ENCODE data around the gene FXR1.
"Not testable (repeated sequence)": the region's sequence is repeated elsewhere in the genome, so short reads cannot be mapped to it uniquely, and the experiment has no call there.

Gene FXR1

DNA sequence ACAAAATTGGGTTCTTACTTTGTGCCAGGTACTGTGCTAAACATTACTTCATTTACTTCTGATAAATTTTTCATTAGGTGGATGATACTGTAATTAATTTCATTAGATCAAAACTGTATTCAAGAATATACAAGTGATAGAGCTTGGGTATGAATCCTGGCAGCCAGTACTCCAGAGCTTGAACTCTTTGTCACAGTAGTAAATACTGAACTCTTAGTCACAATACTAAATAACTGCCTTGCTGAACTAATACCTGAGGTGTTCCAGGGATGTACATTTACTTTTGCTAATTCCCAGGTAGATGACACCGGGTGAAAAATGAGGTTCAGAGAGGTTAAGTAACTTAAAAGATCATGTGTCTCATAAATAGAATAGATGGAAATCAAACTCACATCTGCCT, 20.3 kb downstream of the FXR1 start:
- no peak for DNase-seq (ENCODE audit: low read depth in 1 of 2, low spot score in 1 of 2)

DNA sequence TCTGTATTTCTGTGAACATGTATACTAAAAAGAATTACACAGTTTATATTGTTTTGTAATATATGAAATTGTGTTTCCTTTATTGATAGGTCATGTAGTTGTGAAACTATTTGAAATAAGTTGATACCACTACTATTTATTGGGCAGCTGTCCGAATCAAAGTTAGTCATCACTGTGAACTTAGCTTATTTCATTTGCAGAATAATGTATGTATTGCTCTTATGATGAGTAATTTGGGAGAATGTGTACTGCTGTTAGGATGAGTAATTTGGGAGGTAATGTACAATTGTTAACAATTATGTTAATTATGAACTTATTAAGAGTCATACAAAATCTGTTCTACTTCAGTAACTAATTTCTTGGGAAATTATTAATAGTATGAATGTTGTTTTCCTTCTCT, 22.2 kb downstream of the FXR1 start:
- DNase-seq (ENCODE audit: low read depth in 1 of 2, low spot score in 1 of 2): no peak

DNA sequence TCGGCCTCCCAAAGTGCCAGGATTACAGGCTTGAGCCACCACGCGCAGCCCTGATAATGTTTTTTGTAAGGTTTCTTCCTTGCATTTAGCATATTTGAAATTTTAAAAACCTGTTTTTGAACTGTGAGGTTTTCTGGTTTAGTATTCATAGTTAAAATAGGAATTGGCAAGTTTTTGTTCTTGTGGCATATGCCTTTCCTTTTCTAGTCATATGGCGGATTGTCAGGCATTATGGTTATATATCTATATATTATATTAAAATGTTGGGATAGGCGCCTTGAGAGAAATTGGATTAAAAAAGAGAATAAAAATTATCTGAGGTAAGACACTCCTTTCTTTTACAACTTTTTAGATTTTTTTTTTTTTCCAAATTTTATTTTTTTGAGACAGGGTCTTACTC, 28.4 kb downstream of the FXR1 start:
- DNase-seq (ENCODE audit: low read depth in 1 of 2, low spot score in 1 of 2): no peak

DNA sequence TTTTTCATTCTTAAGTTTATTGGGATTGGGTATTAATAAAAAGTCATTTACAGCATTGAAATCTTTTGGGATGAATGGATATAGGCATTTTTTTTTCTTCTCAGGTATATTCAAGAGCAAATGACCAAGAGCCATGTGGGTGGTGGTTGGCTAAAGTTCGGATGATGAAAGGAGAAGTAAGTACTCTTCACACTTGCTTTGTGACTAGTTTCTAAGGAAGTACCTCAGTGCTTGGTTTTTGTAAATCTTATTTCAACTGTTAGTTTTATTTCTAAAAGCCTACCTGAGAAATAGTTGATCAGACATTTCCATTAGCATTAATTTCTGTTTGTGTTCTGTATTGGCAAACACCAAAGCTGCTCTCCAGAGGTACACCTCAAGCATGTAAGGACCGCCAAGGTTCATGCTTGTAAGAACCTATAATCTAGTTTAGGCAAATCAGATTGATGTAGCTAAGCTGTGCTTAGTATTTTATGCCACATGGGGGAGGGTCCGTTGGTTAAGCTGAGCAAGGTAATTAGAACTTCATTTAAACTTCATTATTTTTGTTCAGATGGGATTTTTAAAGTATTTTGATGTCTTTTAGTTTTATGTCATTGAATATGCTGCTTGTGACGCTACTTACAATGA, 35.4 kb downstream of the FXR1 start:
- DNase-seq (ENCODE audit: low read depth in 1 of 2, low spot score in 1 of 2): no peak

DNA sequence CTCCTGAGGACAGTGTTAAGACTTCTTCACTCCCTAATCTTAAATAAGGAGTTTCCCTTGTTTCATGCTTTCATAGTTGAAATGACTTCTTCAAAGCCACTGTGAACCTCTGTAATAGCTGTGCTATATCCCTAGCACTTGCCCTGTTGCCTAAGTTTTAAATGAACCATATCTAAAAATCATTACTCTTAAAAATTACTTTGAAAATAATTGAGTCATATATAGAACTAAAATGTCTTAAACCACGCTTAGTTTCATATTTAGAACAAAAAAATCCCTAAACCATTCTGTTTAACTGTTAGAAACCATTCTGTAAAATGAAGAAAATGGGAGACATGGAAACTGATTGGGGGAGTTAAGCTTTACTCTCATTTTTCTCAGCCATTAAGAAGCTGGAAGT, 47.2 kb downstream of the FXR1 start:
- DNase-seq (ENCODE audit: low read depth in 1 of 2, low spot score in 1 of 2): no peak

DNA sequence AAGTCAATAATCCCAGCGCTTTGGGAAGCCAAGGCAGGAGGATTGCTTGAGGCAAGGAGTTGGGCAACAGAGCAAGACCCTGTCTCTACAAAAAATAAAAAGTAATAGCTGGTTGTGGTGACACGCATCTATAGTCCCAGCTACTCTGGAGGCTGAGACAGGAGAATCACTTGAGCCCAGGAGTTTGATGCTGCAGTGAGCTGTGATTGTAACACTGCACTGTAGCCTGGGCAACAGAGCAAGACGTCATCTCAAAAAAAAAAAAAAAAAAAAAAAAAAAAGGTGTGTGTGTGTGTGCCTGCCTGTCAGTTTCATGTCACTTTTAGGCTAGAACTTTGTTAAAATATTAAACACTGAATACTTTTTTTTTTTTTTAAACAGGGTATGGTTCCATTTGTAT, 48.6 kb downstream of the FXR1 start:
- no peak for DNase-seq (ENCODE audit: low read depth in 1 of 2, low spot score in 1 of 2)

DNA sequence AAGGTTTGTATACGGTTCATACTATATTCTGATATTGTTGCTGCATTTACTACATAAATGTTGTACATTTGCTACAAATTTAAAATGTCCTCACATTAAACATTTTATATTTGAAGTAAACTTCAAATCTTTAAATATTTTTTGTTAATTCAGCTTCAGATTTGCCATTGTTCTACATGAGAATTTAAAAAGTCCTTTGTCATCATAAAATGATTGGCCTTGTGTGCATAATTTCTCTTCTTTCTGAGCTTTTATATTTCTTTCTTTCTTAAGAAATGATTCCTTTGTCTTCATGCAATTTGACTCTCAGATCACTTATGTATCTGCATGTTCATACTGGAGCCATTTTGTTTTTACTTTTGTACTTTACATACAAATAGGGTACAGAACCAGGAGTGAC, 49.1 kb downstream of the FXR1 start:
- DNase-seq (ENCODE audit: low read depth in 1 of 2, low spot score in 1 of 2): no peak

DNA sequence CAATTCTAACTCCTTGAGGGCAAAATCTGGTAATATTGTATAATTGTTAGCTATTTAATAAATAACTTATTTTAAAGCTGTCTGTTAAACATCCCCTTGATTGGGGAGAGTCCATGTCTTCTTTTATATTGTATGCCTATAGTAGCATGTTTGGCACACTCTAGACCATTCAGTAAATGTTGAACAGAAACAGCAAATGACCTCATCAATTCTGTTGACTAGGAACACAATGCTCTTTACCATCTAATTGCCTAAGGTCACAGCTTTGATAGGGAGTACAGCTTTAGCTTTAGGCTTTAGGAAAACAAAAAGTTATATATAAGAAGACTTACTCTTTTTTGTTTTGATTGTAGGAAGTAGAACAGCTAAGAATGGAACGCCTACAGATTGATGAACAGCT, 50.1 kb downstream of the FXR1 start:
- no peak for DNase-seq (ENCODE audit: low read depth in 1 of 2, low spot score in 1 of 2)

DNA sequence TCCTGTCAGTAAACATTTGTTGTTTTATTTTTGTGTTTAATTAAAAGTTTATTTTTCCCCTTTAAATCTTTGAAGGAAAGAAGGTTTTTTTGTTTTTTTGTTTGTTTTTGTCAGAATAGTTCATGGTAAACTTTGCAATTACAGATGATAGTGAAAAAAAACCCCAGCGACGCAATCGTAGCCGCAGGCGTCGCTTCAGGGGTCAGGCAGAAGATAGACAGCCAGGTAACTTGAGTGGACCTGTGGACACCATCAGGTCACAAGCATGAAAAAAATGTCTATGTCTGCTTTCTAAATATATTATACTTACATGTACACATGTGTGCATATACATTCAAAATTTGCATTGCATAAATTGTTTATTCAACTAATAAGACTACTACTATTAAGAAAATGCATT, 58.5 kb downstream of the FXR1 start:
- no peak for DNase-seq (ENCODE audit: low read depth in 1 of 2, low spot score in 1 of 2)

DNA sequence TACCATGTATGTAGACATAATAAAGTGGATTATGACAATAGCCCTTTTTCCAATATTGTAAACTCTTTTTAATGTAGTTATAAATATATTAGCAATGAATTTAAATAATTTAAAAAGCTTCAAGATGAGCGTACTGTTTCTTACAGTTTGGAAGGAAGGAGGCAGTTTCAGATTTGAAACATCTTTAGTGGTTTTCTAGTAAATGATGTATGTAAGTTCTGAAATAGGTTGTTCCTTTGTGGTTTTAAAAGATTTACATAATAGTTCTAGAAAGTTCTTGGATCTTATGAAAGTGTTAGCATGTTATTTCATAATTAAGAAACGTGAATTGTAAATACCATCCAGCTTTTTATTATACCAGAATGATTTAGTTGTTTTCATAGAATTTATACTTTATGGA, 61.1 kb downstream of the FXR1 start:
- no peak for DNase-seq (ENCODE audit: low read depth in 1 of 2, low spot score in 1 of 2)

DNA sequence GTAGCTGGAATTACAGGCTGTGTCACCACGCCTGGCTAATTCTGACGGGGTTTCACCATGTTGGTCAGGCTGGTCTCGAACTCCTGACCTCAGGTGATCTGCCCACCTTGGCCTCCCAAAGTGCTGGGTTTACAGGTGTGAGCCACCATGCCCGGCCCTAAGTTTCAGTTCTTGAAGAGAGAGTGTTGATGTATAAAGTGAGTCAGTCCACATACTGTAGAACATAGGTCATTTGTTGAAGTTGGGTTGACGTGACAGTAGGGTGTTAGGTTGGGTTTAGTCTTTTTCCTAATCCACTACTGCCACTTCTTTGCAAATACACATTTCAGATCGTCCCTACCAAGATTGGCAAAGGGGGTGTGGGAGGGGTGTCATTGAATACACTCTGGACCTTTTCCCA, 61.8 kb downstream of the FXR1 start:
- no peak for DNase-seq (ENCODE audit: low read depth in 1 of 2, low spot score in 1 of 2)

DNA sequence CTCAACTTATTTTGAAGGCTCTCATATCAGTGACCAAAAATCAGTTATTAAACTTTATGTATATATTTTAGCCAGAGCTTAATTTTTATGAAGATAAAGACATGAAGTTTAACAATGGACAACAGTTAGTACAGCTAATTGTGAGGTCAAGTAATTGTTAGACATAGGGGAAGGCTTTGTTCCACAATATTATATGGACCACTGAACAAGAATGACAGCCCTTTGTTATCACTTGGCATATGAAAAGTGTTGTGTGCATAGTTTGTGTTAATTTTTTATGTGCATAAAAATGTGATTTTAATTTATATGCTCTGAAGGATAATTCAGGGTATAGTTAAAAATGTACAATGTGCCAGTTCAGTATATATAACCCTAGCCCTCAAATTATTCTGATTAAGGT, 65.0 kb downstream of the FXR1 start:
- DNase-seq (ENCODE audit: low read depth in 1 of 2, low spot score in 1 of 2): no peak

DNA sequence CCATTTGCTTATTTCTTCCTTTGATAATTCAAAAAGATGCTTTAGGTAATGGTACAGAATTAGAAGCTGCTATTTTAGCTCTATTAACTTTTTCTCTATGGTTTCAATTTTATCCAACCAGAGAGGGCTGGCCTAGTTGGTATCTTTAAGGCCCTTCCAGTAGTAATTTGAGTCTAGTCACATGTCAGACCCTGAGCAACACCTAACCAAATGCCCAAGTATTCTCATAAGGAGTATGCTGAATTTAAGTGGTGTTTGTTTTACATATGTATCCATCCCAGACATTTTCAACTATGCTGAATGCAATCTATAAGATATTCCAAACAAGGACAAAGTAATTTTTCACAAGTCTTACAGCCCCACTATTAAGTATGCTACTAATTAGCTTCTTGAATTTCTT, 67.5 kb downstream of the FXR1 start:
- no peak for DNase-seq (ENCODE audit: low read depth in 1 of 2, low spot score in 1 of 2)

DNA sequence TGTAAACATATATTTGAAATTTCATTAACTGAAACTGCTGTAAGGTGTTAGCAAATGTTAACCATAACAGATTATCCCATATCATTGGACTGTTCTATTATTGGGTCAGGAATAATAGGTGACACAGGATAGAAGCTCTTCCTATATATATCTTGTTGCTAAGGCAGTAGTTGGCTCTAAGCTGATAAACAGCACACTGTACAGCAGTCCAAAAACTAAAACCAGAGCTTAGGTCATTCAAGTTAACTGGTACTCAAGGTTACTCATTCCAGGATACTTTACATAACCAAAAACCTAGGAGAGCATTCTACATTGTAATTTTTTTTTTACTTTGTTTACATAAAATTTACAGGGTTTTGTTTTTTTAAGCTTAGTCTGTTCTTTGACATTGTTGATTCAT, 68.1 kb downstream of the FXR1 start:
- DNase-seq (ENCODE audit: low read depth in 1 of 2, low spot score in 1 of 2): no peak

DNA sequence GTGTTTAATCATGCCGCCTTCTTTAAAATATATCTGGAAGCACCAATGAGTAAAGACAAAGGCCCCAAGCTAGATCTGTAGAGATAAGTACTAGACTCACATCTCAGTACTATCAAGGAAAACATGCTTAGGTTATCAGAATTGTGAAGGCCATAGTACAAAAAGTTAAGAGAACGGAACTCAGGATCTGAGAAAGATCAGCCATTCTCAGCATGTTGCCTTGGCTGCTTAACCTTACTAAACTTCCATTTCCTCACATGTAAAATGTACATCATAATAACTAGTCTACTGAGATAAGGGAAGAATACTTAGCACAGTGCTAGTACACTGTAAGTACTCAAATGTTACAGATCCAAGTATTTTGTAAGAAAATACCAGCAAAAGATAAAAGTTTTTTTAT, 69.4 kb downstream of the FXR1 start:
- no peak for DNase-seq (ENCODE audit: low read depth in 1 of 2, low spot score in 1 of 2)

DNA sequence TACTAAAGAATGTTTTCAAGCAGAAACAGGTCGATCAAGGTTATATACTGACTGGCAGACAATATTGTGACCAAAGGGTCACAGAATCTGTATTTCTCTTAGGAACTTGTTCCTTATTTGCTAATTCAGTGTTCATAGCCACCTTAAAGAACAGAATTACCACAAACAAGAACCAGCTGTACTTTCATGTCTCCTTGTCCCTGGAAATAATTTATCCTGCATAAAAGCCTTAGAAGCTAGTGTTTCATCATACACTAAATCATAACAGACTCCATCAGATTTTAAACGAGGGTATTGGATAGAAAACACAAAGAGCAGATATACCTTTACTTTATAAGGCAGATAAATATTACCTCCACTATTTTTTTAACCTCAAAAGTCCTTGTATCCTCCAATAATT, 70.7 kb downstream of the FXR1 start:
- DNase-seq (ENCODE audit: low read depth in 1 of 2, low spot score in 1 of 2): no peak

DNA sequence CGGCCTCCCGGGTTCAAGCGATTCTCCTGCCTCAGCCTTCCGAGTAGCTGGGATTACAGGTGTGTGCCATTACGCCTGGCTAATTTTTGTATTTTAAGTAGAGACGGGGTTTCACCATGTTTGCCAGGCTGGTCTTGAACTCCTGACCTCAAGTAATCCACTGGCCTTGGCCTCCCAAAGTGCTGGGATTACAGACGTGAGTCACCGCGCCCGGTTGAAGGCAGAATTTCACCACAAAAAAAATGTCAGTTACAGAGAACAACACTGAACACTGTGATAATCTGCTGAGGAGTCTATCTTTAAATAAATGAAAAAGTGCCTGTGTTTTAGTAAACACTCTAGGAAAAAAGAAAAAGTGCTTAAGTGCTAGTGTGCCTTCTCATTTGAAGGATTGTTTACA, 73.9 kb downstream of the FXR1 start:
- DNase-seq (ENCODE audit: low read depth in 1 of 2, low spot score in 1 of 2): not testable (repeated sequence)

DNA sequence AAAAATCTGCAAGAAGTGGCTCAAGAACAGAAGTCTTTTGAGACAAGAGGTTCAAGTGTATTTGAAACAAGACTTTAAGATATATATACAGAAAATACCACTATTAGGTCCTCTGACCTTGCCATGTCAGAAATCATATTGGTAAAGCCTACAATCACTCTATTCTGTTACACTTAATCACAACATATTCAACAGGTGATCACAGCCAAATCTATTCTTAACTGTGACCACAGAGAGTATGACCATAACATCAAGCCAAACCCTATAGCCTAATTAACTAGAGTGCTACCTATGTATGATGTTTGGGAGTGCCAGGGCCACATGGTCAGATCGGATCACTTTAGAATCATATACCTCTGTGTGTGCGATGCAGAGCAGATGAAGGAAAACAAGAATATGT, 74.9 kb downstream of the FXR1 start:
- DNase-seq (ENCODE audit: low read depth in 1 of 2, low spot score in 1 of 2): no peak

DNA sequence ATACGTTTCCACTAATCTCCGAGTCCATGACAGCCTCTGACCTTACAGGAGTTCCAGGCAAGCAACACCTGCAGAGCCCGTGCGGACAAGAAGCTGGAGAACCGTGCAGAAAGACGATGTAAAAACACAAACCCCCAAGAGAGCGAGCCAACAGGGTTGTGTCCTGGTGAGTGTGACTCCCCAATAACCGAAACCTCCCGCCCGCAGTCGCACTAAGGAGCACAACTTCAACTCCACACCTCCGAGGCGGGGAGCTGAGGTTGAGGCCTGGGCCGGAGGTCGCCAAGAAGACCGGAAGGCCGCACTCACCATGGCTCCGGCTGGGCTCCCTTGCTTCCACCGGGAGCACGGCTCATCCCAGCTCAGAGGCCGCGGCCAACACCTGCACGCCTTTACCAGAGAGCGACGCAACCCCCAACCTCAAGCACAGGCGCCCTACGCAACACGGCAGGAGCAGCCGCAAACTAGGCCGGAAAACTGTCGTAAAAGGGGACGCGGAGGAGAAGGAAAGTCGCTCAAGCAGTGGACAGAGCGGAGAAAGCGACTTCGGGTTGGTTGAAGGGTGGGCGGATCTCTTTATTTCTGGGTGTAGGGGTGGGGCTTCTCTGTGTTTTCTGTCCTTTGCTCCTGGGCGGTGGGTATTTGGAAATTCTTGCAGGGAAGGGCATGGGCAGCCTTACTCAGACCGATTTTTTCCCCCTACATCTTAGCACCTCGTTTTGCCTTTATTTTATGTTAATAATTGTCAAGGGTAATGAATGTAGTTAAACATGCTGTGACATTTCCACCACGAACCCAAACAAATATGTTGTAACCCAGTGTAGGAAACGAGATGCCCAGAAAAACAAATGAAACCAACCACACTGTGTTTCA, 77.1 kb downstream of the FXR1 start, which contains the start of gene DNAJC19:
Gene DNAJC19, minus strand, starts transcription at position 446 of the 873 bp plus-strand sequence. Its CDS starts 134 bp downstream, at position 312.
- peak; percentile 66 to 88 for DNase-seq (ENCODE audit: low read depth in 1 of 2, low spot score in 1 of 2)

DNA sequence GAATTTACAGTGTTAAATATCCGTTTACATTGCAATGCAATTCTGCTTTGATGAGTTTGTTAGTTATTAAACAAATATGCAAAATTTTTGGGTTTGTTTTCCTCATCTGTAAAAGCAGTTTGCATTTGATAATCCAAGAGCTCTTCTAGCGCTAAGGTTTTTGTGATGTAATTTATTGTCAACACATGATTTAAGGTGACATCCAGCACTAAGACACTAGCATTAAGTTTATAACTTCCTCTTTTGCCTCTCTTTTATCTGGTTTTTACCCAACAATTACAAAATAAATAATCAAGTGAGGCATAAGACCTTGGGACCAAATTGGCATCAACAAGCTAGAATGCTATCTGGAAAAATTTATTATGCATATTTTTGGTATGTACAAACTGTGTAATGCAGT, 78.0 kb downstream of the FXR1 start:
- no peak for DNase-seq (ENCODE audit: low read depth in 1 of 2, low spot score in 1 of 2)

DNA sequence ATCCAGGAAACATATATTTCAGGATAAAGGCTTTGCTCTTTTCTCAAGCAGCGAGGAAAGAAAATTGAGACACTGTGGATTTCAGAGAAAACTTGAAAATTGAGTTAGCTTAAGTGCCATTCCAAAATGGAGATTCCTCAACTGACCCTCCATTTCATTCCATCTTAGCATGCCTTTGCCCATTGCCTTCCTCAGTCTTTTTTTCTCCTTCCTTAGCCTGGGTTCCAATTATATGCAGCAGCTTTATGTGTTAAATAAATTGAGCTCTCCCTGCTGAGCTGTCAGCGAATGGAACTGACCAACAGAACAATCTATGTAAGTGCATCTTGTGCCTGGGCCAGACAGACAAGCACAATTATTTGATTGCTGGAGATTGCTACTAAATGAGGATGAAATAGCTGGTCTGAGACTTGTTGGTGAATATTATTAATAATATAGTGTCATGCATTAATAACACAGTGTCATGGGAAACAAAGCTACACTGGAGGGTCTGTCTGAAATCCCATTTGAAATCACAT, 84.0 kb downstream of the FXR1 start:
- no peak for DNase-seq (ENCODE audit: low read depth in 1 of 2, low spot score in 1 of 2)

DNA sequence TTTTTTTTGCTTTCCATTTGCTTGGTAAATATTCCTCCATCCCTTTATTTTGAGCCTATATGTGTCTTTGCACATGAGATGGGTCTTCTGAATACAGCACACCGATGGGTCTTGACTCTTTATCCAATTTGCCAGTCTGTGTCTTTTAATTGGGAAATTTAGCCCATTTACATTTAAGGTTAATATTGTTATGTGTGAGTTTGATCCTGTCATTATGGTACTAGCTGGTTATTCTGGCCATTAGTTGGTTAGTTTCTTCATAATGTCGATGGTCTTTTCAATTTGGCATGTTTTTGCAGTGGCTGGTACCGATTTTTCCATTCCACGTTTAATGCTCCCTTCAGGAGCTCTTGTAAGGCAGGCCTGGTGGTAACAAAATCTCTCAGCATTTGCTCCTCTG, 89.9 kb downstream of the FXR1 start:
- not testable (repeated sequence) for DNase-seq (ENCODE audit: low read depth in 1 of 2, low spot score in 1 of 2)

DNA sequence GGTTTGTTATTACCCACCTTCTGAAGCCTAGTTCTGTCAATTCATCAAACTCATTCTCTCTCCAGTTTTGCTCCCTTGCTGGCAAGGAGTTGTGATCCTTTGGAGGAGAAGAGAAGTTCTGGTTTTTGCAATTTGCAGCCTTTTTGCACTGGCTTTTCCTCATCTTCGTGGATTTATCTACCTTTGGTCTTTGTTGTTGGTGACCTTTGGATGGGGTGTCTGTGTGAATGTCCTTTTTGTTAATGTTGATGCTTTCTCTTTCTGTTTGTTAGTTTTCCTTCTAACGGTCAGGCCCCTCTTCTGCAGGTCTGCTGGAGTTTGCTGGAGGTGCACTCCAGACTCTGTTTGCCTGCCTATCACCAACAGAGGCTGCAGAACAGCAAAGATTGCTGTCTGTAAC, 91.0 kb downstream of the FXR1 start:
- not testable (repeated sequence) for DNase-seq (ENCODE audit: low read depth in 1 of 2, low spot score in 1 of 2)

All from activated CD4-positive, alpha-beta T cell treated with anti-CD3 and anti-CD28 coated beads, Interleukin-2, amount 50 U/mL, for 24 hours (primary cell).